ENCODE results near the gene ABCC4. TPM values are rescaled to one million over a fixed set of nuclear protein-coding genes. Genes with fewer than 3 reads are reported as not detected.

The ABCC4 gene
- total and polyA plus RNA-seq, 9 of the 15 experiments (the other 6 are each of a cell fraction or from before 2014, with no cell fraction given) = 9.4 to 46.1 (median 25.4) TPM

- TF ChIP-seq SOX6 (IDR thresholded peaks at IDR 0.05) = no peak
- no peak for TF ChIP-seq TRIM25 (IDR thresholded peaks at IDR 0.05; ENCODE audit: borderline replicate concordance)
- no peak for TF ChIP-seq TEAD2 (tag; IDR thresholded peaks at IDR 0.05)
- no peak for TF ChIP-seq NELFE (IDR thresholded peaks at IDR 0.05; ENCODE audit: insufficient read depth, insufficient read length)
- no peak for TF ChIP-seq FIP1L1 (IDR thresholded peaks at IDR 0.05; ENCODE audit: low read depth, low read length, poor library complexity, severe bottlenecking)
- no peak for TF ChIP-seq KDM1A (IDR thresholded peaks at IDR 0.05)
- no peak for TF ChIP-seq MYBL2 (IDR thresholded peaks at IDR 0.05; ENCODE audit: low read depth)
- TF ChIP-seq MYBL2 (CRISPR knock-in tag; IDR thresholded peaks at IDR 0.05; ENCODE audit: borderline replicate concordance) = no peak
- TF ChIP-seq ZNF695 (CRISPR knock-in tag; IDR thresholded peaks at IDR 0.05) = no peak
- TF ChIP-seq RFX5 (IDR thresholded peaks at IDR 0.05; ENCODE audit: low read depth, low read length) = no peak
- no peak for TF ChIP-seq ZNF347 (CRISPR knock-in tag; IDR thresholded peaks at IDR 0.05; ENCODE audit: low read depth)
- no peak for TF ChIP-seq PHF8 (IDR thresholded peaks at IDR 0.05; ENCODE audit: borderline replicate concordance, low read length)
- TF ChIP-seq ZNF41 (CRISPR knock-in tag; conservative IDR thresholded peaks at IDR 0.05) = no peak
- no peak for TF ChIP-seq MBD2 (IDR thresholded peaks at IDR 0.05; ENCODE audit: borderline replicate concordance, low read depth)
- TF ChIP-seq ZNF830 (CRISPR knock-in tag; IDR thresholded peaks at IDR 0.05) = no peak
- no peak for TF ChIP-seq SIN3A (IDR thresholded peaks at IDR 0.05; ENCODE audit: borderline replicate concordance in 2 of 2, control insufficient read depth in 1 of 2, low read depth in 2 of 2, low read length in 2 of 2)
- no peak for TF ChIP-seq HDAC6 (IDR thresholded peaks at IDR 0.05; ENCODE audit: low read depth, low read length)
- TF ChIP-seq GMEB1 (CRISPR knock-in tag; IDR thresholded peaks at IDR 0.05) = no peak
- ATAC-seq (no peak; the same call in 2 of the 3 replicates), FAIRE-seq (no peak), DNase-seq (ENCODE audit: extremely low read depth in 1 of 4, low spot score in 3 of 4) (no peak)
- Histone ChIP-seq H3K9me3 (replicated peaks; ENCODE audit: control insufficient read depth, insufficient read depth, low read depth, low read length) (no peaks in the 10 kb centered on the region), H3K36me3 (ENCODE audit: control insufficient read depth, insufficient read depth, low read length) (peaks cover 66% of the 10 kb centered on the region), H2AFZ (ENCODE audit: low read depth, low read length) (no peak overlapping the region), H3K79me2 (ENCODE audit: control insufficient read depth, insufficient read depth, low read length) (no peaks in the 10 kb centered on the region), H3K27ac (ENCODE audit: extremely low read depth, low read depth, low read length) (no peak overlapping the region), H3K4me2 (ENCODE audit: insufficient read depth, low read length) (no peak overlapping the region), H3K4me3 (no peak overlapping the region), H3K4me1 (replicated peaks in 1 of 2; ENCODE audit: control insufficient read depth in 2 of 2, insufficient read depth in 2 of 2, low read length in 2 of 2) (no peaks in the 10 kb centered on the region), H3K27me3 (ENCODE audit: control insufficient read depth in 2 of 2, insufficient read depth in 2 of 2, low read length in 2 of 2) (no peaks in the 10 kb centered on the region), H3K9ac (ENCODE audit: insufficient read depth in 1 of 2, low read depth in 2 of 2, low read length in 2 of 2) (no peak overlapping the region), H3K9me1 (ENCODE audit: control insufficient read depth, insufficient read depth, low read length) (no peaks in the 10 kb centered on the region), H4K20me1 (replicated peaks; ENCODE audit: control insufficient read depth, insufficient read depth, low read length) (no peaks in the 10 kb centered on the region)
- intact Hi-C loops (cut with micrococcal nuclease) (no loop called here), in situ Hi-C loops (cut with MboI) (no loop called here)
- POLR2A ChIA-PET = interaction anchor here (0.6 kb wide), 2 partner anchors 12 to 315 kb away, joined by 3 read pairs; no protein-coding TSS in a partner anchor
- BruUV-seq (replicated peaks) = no TSS peak
- CTCF ChIA-PET (ENCODE audit: low intra/inter-chr PET ratio) = no interaction called here
- 79% methylated on average over 4 of the region's 4 CpGs for WGBS (ENCODE audit: insufficient coverage, low coverage, missing lambda C conversion rate)
Measured at GRCh38 chr13:95160112-95160906, 140.9 kb downstream of the ABCC4 start.

All from K562 (cell line).